ENCODE measurements around the gene NOSIP. TPM values are rescaled to one million over a fixed set of nuclear protein-coding genes. Genes with fewer than 3 reads are reported as not detected.
A peak's percentile ranks its signal among the peaks of the same experiment; 100 is the strongest.

The NOSIP gene
- total and polyA plus RNA-seq, 2 of the 4 experiments (the other 2 are of a cell fraction) = 118 to 138 TPM

DNA sequence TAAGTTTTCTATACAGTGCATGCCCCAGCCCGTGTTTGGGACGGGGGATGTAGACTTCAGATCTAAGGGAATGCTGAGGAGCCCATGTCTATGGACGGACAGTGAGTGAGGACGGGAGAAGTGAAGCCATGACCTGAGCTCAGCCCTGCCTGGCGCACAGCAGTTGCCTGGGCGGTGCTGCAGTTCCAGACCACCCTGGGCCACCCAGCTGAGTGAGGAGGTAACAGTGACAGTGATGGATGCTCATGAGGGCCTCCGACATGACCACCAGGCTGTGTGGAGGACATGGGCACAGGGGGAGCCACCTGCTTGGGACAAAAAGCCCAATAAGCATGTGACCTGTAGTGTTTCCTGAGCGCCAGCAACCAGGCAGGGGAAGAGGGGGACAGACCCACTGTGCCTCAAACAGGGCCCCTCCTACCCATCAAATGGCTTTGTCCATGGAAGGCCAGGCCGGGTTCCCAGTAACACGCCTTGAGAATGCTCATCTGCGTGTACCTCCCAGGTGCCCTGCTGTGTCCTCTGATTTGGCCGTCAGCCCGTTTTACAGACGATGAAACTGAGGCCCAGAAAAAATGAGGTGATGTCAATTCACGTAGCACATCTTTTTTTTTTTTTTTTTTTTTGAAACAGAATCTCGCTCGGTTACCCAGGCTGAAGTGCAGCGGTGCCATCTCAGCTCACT is 22.6 kb downstream of the NOSIP start:
- Histone ChIP-seq H4K20me1 (ENCODE audit: insufficient read depth, low read length) (peaks cover 24% of the 10 kb centered on the region), H2BK5ac (ENCODE audit: low read depth, low read length, poor library complexity, severe bottlenecking) (no peak overlapping the region), H4K8ac (ENCODE audit: low read depth in 2 of 2, low read length in 2 of 2) (no peak overlapping the region), H3K4ac (ENCODE audit: low read depth, low read length) (no peak overlapping the region), H3K4me3 (ENCODE audit: insufficient read depth, low read depth, low read length) (no peak overlapping the region), H2BK15ac (ENCODE audit: low read depth, low read length) (no peak overlapping the region), H3K9me1 (ENCODE audit: insufficient read depth, low read length) (0 out of 2 replicates have a peak, but pooled peaks cover 6% of the 10 kb centered on the region), H3K79me1 (ENCODE audit: low read depth in 1 of 2, low read length in 2 of 2) (peaks cover 16 to 30% of the 10 kb centered on the region in 2 experiments), H3K27me3 (ENCODE audit: control insufficient read depth, insufficient read depth, low read length) (no peaks in the 10 kb centered on the region), H4K91ac (ENCODE audit: insufficient read depth, low read depth, low read length) (no peak overlapping the region), H2AK5ac (ENCODE audit: low read depth, low read length) (no peak overlapping the region), H4K5ac (ENCODE audit: low read depth, low read length) (no peak overlapping the region), H2AFZ (replicated peaks; ENCODE audit: low read length, poor library complexity) (peak overlapping the region; percentile 52), H3K23ac (ENCODE audit: low read depth, low read length) (no peak overlapping the region), H3K36me3 (ENCODE audit: control insufficient read depth, insufficient read depth, low read length) (peaks cover 57% of the 10 kb centered on the region), H3K4me2 (ENCODE audit: low read depth, low read length) (no peak overlapping the region), H3K27ac (ENCODE audit: insufficient read depth, low read length) (no peak overlapping the region), H3K4me1 (ENCODE audit: control insufficient read depth, insufficient read depth, low read length) (no peaks in the 10 kb centered on the region), H3K56ac (ENCODE audit: extremely low read depth, insufficient read depth, low read length) (no peak overlapping the region), H2BK120ac (ENCODE audit: low read depth, low read length) (no peak overlapping the region), H3K14ac (replicated peaks; ENCODE audit: low read depth, low read length) (no peak overlapping the region), H3K9ac (ENCODE audit: low read depth, low read length) (no peak overlapping the region), H3K18ac (ENCODE audit: low read depth, low read length) (no peak overlapping the region), H3K9me3 (ENCODE audit: control insufficient read depth, insufficient read depth, low read length) (no peaks in the 10 kb centered on the region), H2BK20ac (ENCODE audit: low read depth, low read length) (no peak overlapping the region), H2AK9ac (replicated peaks; ENCODE audit: low read depth, low read length, poor library complexity) (peak overlapping the region; percentile 13)
- dilution Hi-C loops (cut with HindIII; ENCODE audit: low sequenced_read_pairs, unreplicated experiment) = no loop called here
- CTCF ChIA-PET = no interaction called here
- TF ChIP-seq CHD1 (IDR thresholded peaks at IDR 0.05; ENCODE audit: low read depth, low read length) (no peak), NFE2L2 (IDR thresholded peaks at IDR 0.05; ENCODE audit: low read depth, low read length) (no peak), MAFK (IDR thresholded peaks at IDR 0.05; ENCODE audit: low read depth, low read length) (no peak), RAD21 (IDR thresholded peaks at IDR 0.05; ENCODE audit: low read length) (no peak), SMC3 (IDR thresholded peaks at IDR 0.05; ENCODE audit: low read depth, low read length) (no peak)
- 91% methylated on average over 8 of the region's 18 CpGs; no CpG with 5 or more reads in 1 of the 2 experiments for WGBS, 2 experiments (ENCODE audit: extremely low coverage in 2 of 2, insufficient read length in 1 of 2)
- intact Hi-C loops (cut with micrococcal nuclease) = no loop called here
- POLR2A ChIA-PET (ENCODE audit: unreplicated experiment) = no interaction called here
- BruUV-seq (replicated peaks) = no TSS peak
- in situ Hi-C loops (cut with MboI; ENCODE audit: low sequenced_read_pairs) = loop anchor here (25.0 kb wide), 1 partner anchor 295 kb away; no protein-coding TSS in a partner anchor
- ATAC-seq (ENCODE audit: low read depth) = no peak
- no peak for DNase-seq

Data from IMR-90 (cell line).